HG02973 (cell line): Measurements from ENCODE around the gene NNMT.
"Not testable (repeated sequence)": the region's sequence is repeated elsewhere in the genome, so short reads cannot be mapped to it uniquely, and the experiment has no call there.

Experiments
- ATAC-seq: cut with Tn5 transposase; IDR thresholded peaks from one replicate; pipeline ENCODE4 v1.9.1; 2021; ENCODE audit warnings: moderate library complexity; ENCODE audit not compliant: unreplicated experiment

NNMT gene

GRCh38 chr11:114304969-114305368 lies 8.8 kb downstream of the NNMT start:
- no peak for ATAC-seq

GRCh38 chr11:114307524-114308203 lies 11.5 kb downstream of the NNMT start:
- no peak for ATAC-seq

DNA sequence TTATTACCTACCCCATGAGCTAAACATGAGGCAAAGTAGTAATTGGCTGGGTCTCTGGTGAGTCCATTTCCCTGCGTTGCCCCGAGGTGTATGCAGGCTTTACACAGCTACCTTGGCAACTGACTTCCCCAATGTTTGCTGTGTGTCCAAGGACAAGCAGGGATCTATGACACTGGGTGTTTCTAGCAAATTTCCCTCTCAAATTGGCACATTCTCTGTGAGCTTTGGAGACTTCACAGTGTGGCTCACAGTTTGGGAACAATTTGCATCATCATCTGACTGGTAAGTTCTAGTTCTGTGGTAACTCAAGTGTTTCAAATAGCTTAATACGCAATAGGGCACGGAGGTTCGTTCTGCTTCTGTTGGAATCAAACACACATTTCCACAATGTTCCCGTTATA lies 12.5 kb downstream of the NNMT start:
- ATAC-seq: no peak

DNA sequence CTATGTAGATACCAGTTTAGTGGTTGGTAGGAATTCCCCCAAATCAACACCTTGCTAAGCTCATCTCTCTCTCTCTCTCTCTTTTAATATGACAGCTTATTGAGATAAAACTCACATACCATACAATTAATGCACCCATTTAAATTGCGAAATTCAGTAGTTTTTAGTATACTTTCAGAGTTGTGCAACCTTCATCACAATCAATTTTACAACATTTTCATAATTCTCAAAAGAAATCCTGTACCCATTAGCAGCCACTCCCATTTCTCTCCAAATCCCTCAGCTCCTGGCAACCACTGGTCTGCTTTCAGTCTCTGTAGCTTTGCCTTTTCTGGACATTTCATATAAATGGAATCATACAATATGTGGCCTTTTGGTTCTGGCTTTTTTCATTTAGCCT lies 13.3 kb downstream of the NNMT start:
- ATAC-seq: no peak

DNA sequence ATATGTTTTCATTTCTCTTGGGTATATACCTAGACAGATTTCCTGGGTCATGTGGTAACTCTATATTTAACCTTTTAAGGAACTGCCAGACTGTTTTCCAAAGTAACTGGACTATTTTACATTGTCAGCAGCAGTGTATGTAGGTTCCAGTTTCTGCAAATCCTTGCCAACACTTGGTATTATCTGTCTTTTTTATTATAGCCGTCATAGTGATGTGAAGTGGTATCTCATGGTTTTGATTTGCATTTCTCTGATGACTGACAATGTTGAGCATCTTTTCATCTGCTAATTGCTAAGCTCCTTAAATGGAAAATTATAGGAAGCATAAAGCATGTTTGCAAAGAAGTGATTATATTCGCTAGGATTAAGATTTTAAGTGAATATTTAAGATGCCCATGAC lies 13.9 kb downstream of the NNMT start:
- no peak for ATAC-seq

- no peak for ATAC-seq
Observed at GRCh38 chr11:114311946-114312345, 15.7 kb downstream of the NNMT start.

DNA sequence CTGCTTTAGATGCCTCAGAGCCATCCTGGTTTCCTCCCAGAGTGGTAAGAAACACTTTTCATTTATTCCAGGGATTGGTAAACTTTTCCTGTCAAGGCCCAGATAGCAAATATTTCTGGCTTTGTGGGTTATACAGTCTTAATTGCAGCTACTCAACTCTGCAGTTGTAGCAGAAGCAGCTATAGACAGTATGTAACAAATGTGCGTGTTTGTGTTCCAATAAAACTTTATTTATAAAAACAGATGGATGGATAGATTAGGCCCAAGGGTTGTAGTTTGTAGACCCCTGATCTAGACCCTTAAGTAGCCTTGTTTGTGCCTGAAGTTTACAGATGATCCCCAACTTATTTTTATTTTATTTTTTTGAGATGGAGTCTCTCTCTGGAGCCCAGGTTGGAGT lies 17.9 kb downstream of the NNMT start:
- no peak for ATAC-seq

DNA sequence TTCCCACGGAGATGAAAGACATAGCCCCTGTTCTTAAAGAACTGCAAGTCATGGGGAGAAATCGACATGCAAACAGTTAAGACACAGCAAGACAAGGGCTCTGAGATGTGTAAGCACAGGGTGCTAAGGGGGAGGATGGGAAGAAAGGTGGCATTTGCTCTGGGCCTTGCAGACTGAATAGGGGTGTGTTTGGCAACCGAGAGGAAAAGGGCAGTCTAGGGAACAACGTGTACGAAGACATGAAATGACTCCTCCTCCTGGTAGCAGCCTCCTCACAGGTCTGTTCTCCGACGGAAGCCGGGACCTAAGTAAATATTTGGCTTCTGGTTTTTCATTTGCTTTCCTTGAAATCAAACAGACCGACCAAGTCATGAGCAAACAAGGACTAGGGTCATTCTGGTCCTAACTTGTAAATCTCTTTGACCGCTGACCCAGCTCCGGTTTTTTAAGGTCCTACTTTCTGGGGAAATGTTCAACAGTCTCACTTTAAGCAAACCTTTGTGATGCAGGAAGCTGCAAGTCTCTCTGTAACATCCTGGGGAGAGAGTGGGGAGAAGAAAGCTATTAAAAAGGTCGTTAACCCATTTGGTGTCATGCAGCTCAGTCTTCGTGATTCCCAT lies 19.7 kb downstream of the NNMT start:
- ATAC-seq: no peak

GRCh38 chr11:114316980-114317786 lies 21.0 kb downstream of the NNMT start:
- no peak for ATAC-seq

- no peak for ATAC-seq
Observed at GRCh38 chr11:114317787-114318137, 21.6 kb downstream of the NNMT start.

- no peak for ATAC-seq
Observed at GRCh38 chr11:114318361-114318760, 22.2 kb downstream of the NNMT start.

- no peak for ATAC-seq
Observed at GRCh38 chr11:114319716-114320328, 23.6 kb downstream of the NNMT start.

DNA sequence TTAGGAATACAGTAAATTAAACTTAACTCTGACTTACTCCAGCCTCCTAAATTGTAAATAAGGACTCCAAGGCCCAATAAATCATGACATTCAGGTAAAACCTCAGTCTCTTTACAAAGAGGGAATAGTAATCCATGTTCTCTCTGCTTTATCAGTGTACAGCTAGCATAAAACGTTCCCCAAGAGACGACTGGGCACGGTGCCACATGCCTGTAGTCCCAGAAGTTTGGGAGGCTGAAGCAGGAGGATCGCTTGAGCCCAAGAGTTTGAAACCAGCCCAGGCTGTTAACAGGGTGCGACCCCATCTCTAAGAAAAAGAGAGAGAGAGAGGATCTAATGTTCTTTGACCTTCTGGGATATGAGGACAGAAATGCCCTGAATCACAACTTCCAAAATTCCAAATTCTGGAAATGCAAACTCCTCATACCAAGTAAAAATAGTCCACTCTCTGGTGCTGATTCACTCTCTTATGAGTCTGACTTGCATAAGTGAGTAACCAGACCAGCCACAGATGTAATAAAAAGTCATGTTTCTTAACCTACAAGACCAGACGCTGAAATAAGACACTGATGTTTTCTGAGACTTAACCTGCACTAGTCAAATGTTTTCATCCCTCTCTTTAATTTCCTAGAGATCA lies 25.5 kb downstream of the NNMT start:
- no peak for ATAC-seq

DNA sequence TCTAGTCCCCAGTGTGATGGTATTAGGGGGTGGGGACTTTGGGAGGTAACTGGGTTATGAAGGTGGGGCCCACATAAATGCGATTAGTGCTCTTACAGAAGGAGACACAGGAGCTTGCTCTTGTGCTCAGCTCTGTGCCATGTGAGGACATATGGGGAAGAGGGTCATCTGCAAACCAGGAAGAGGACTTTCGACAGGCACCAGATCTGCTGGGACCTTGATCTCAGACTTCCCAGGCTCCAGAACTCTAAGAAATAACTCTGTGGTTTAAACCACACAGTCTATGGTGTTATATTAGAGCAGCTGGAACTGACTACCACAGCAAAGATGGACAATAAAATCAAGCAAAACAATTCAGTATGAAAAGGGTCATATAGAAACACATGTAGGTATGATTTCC lies 26.7 kb downstream of the NNMT start:
- no peak for ATAC-seq

DNA sequence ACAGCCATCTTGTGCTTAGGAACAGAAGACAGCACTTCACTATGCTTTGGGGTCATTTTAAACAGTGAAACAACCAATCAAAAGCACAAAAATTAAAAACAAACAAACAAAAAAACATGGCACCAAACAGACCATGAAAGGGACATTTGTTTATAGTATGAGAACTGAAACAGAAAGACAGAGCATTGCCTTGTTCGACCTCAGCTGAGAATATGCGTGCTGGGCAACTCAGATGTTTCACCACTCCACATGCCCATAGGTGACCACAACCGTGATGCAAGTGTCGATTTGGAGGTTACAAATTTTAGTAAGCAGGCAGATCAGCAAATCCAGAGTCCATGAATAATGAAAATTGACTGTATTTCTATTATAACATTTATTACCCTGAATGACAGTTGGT lies 30.0 kb downstream of the NNMT start:
- no peak for ATAC-seq

- no peak for ATAC-seq
Observed at GRCh38 chr11:114326776-114327175, 30.6 kb downstream of the NNMT start.

- no peak for ATAC-seq
Observed at GRCh38 chr11:114330373-114330772, 34.2 kb downstream of the NNMT start.

- peak; percentile 60 for ATAC-seq
Observed at GRCh38 chr11:114340311-114341131, 44.3 kb downstream of the NNMT start.

- ATAC-seq: not testable (repeated sequence)
Observed at GRCh38 chr11:114341667-114342066, 45.5 kb downstream of the NNMT start.

GRCh38 chr11:114342476-114342875 lies 46.3 kb downstream of the NNMT start:
- no peak for ATAC-seq
